Measurements from ENCODE around the gene CAMK1D.
"Not testable (repeated sequence)": the region's sequence is repeated elsewhere in the genome, so short reads cannot be mapped to it uniquely, and the experiment has no call there.

Gene CAMK1D

GRCh38 chr10:12348870-12349628 is at the start of gene CAMK1D:
Gene CAMK1D (plus strand): TSS chr10:12349547.
- peak; percentile 72 for DNase-seq

GRCh38 chr10:12301036-12301435 is 48.3 kb upstream of the CAMK1D start:
- not testable (repeated sequence) for DNase-seq

GRCh38 chr10:12308057-12308456 is 41.3 kb upstream of the CAMK1D start:
- DNase-seq, result no peak

DNA sequence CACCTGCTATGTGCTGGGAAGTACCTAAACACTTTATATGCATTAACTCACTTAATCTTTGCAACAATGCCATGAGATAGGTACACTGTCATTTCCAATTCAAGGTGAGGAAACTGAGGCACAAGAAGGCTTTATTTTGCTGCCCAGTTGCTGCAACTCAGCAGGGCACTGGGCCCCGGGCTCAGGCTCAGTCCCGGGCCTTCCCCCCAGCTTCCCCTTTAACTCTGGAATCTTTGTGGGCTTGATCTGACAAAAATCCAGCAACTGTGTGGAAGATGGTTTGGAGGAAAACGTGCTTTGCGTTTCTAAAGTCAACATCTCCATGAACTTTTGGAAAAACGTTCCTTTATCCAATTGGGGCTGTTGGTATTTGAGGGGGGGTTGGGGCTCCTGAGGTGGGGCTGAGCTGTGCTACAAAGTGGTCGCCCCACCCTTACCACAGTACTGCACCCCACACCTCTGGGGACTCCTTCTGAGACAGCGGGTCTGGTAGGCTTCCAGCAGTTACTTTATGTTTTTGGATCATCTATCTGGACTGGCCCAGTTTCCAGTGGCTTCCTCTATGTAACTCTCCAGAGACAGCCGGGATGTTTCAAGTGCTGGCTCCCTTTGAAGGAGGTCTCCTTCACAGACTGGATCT is 40.5 kb upstream of the CAMK1D start:
- no peak for DNase-seq

- not testable (repeated sequence) for DNase-seq
These were observed 39.6 kb upstream of the CAMK1D start for GRCh38 chr10:12309783-12310182.

DNA sequence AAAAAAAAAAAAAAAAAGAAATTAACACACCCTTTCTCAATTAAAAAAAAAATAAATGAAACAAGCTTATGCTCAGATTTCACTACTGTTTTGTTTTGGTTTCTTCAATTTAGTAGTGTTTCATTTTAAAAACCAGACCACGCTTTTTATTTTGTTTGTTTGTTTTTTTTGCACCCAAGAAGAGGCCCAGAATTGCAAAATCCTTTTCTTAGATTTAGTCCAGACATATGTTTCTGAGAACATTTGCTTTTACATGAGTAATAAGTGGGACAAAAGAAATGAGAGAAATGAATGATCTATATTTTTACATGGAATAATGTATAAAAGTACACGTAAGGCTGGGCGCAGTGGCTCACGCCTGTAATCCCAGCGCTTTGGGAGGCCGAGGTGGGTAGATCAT is 34.5 kb upstream of the CAMK1D start:
- no peak for DNase-seq

DNA sequence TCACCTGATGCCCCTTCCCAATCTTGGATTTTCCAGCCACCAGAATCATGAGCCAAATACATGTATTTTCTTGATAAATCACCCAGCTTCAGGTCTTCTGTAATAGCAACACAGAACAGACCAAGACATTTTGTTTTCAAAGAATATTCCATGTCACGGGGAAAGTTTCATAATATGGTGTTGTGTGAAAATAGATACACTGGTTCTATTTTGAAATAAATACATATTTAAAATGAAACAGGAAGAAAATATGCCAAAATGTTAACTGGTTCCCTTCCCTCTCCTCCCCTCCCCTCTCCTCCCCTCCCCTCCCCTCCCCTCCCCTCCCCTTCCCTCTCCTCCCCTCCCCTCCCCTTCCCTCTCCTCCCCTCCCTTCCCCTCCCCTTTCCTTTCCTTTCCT is 30.3 kb upstream of the CAMK1D start:
- DNase-seq, result no peak

GRCh38 chr10:12320892-12321291 is 28.5 kb upstream of the CAMK1D start:
- no peak for DNase-seq

- DNase-seq, result no peak
These were observed 27.7 kb upstream of the CAMK1D start for GRCh38 chr10:12321641-12322040.

- no peak for DNase-seq
These were observed 26.7 kb upstream of the CAMK1D start for GRCh38 chr10:12322583-12323131.

- DNase-seq, result no peak
These were observed 24.8 kb upstream of the CAMK1D start for GRCh38 chr10:12324530-12324929.

DNA sequence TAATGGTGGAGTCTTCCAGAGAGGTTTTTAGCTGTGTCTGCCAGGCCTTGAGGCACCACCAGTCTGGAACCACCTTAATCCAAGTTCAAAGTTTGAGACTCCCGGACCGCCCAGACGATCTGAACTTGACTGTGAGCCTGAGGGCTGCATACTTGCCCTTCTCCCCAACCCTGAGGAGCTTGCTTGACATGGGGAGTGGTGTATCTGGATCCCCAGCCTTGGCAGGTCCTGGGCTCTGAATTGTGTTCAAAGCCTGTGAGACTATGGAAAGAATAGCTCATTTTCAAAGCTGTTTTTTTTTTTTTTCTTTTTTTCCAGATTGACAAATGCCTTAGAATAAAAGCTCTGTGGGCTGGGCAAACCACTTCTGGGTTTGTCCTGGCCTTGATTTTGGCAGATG is 22.3 kb upstream of the CAMK1D start:
- DNase-seq, result no peak

DNA sequence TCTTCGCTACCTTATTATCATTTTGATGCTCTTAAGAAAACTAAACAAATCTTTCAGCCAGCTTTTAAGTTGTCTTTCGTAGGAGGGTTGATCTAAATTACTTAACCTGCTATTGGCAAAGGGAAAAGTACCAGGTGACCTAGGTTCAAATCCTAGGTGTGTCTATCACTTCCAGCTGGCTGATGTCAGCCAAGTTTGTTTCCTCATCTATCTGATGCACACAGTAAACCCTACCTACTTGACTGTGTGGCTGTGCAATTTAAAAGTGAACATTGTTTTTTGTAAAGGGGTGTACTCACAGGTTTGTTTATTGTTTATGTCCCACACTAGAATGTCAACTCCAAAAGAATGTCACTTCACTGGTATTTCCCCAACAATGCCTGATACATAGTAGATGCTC is 21.9 kb upstream of the CAMK1D start:
- DNase-seq, result no peak

- not testable (repeated sequence) for DNase-seq
These were observed 21.0 kb upstream of the CAMK1D start for GRCh38 chr10:12328312-12328711.

DNA sequence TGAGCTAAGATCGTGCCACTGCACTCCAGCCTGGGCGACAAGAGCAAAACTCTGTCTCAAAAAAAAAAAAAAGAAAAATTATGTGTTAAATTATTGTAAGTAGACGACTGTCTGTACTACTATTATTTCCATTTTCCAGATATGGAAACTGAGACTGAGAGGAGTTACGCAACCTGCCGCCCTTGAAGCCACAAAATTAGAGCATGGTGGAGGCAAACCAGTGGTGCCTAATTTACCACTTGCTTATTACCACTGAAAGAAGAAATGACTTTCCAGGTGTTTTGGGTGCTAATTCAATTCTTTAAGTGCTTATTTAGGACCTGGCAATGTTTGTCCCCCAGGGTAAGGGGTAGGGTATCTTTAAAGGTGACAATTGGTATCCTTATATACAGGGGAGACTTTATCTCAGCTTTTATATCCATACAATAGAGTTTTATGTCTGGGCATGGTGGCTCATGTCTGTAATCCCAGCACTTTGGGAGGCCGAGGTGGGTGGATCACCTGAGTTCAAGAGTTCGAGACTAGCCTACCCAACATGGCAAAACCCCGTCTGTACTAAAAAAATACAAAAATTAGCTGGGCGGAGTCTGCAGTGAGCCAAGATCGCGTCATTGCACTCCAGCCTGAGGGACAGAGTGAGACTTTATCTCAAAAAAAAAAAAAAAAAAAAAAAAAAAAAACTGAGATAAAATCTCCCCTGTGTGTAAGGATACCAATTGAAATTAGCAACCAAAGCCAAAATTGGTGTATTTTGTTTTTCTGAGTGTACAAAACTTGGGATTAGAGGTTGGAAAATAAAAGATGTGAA is 16.6 kb upstream of the CAMK1D start:
- DNase-seq, result peak; percentile 45

- DNase-seq, result peak; percentile 99
These were observed 15.8 kb upstream of the CAMK1D start for GRCh38 chr10:12333380-12334185.

GRCh38 chr10:12334186-12334530 is 15.2 kb upstream of the CAMK1D start:
- DNase-seq, result no peak

- DNase-seq, result not testable (repeated sequence)
These were observed 14.2 kb upstream of the CAMK1D start for GRCh38 chr10:12335169-12335568.

DNA sequence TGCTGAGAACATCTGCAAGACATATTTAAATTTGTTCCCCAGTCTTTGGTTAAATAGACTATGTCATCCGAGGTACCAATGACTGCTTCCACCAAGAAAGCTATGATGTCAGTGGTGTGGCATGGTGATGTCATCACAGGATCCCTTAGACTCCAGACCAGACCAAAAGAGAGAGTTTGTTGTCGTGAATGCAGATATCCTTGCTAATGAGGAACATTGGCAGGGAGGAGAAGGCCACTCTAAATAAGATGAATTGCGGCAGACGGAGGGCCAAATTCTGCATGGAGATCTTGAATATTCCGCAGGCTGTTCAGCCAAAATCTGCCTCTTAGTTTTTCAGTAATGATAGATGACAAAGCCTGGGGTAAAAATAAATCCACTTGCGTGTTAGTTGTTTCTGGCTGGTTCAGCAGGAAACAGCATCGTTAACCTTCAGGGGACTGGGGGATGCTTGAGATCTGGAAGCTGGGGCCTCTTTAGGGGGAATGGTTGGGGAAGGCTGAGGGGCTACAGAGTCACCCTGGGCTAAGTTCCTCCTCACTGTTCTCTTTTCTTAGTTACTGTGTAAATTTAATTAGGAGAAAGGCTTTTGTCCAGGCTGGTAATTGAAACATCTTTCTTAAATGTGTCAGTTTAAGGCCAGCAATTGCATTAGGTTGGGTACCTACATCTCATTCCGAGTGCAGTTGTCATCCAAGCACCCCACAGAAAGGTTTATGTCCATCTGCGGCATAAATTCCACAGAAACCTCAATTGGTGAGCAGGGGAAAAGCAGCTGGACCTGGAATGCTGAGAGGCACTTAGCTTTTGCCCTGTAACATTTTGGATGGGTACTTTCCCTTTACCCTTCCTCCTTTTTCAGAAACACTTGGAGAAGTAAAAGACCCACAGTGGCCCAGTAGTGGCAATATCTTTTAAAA is 11.6 kb upstream of the CAMK1D start:
- peak; percentile 42 for DNase-seq

- no peak for DNase-seq
These were observed 10.4 kb upstream of the CAMK1D start for GRCh38 chr10:12338981-12339380.

DNA sequence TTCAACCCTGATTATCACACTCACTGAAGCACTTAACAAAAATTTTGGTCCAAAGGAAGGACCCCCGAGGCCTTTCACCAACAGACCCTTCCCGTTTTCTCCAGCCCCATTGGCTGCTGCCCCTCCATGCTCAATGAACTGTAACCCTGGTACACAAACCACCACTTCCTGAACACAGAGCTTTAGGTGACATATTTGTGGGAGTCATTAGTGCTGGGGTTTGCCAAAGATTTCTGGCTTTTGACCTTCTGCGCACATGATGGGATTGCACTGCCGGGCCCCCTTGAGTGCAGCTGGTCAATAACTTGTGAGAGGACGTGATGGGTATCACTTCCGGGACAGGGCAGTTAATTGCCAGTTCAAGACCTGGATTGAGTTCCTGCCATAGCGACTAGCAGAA is 9.0 kb upstream of the CAMK1D start:
- DNase-seq, result no peak

GRCh38 chr10:12340937-12341336 is 8.4 kb upstream of the CAMK1D start:
- DNase-seq, result no peak

Measured in fibroblast of skin of right biceps (primary cell).